Upper lobe of left lung (tissue), 6 donors: Measurements from ENCODE around the gene PAGR1. TPM values are rescaled to one million over a fixed set of nuclear protein-coding genes. Genes with fewer than 3 reads are reported as not detected.

Source experiments
- ATAC-seq, 2 donors: fragments of 200-7000 bp; cut with Tn5 transposase; one replicate each; pipeline ENCODE4 v1.9.1; 2022; ENCODE audit warnings: mild to moderate bottlenecking in 2 of 2, moderate library complexity in 2 of 2; ENCODE audit not compliant: low FRiP score in 2 of 2
- DNase-seq, 2 donors: peaks; one replicate each; pipeline ENCODE4 v3.0.0-alpha.2; 2019 to 2020
- H3K27ac ChIP-seq, 4 donors: fragments of 200-600 bp; sonication (generic); one replicate each; pipeline ENCODE4 v1.5.1; 2016 to 2019
- H3K27me3 ChIP-seq, 4 donors: fragments of 200-600 bp; sonication (generic); one replicate each; pipeline ENCODE4 v1.5.1; 2017 to 2019
- H3K36me3 ChIP-seq, 4 donors: fragments of 200-600 bp; sonication (generic); one replicate each; pipeline ENCODE4 v1.5.1; 2016 to 2019
- H3K4me1 ChIP-seq, 4 donors: fragments of 200-600 bp; sonication (generic); one replicate each; pipeline ENCODE4 v1.5.1; 2018 to 2019
- H3K4me3 ChIP-seq, 4 donors: fragments of 200-600 bp; sonication (generic); one replicate each; pipeline ENCODE4 v1.5.1; 2017 to 2019; ENCODE audit warnings: mild to moderate bottlenecking in 2 of 4, moderate library complexity in 1 of 4
- H3K9me3 ChIP-seq, 4 donors: fragments of 200-600 bp; sonication (generic); one replicate each; pipeline ENCODE4 v1.5.1; 2018 to 2019
- EP300 ChIP-seq, 4 donors: sonication (generic); formaldehyde crosslinking; IDR thresholded peaks; one replicate each; pipeline ENCODE4 v1.5.1; 2017; ENCODE audit warnings: antibody characterized with exemption in 4 of 4, control low read depth in 2 of 4
- POLR2A ChIP-seq, 4 donors: fragments of 450-650 bp; IDR thresholded peaks; one replicate each; pipeline ENCODE4 v1.5.1; 2016 to 2017; ENCODE audit warnings: antibody characterized with exemption in 4 of 4, mild to moderate bottlenecking in 2 of 4
- POLR2AphosphoS5 ChIP-seq, 2 donors: sonication (generic); formaldehyde crosslinking; IDR thresholded peaks; one replicate each; pipeline ENCODE4 v1.5.1; 2017; ENCODE audit warnings: antibody characterized with exemption in 2 of 2
- WGBS, 2 donors: methylation state at CpG; one replicate each; pipeline ENCODE4 v1.1.5; 2017 to 2018; 5-methylcytosine and 5-hydroxymethylcytosine counted together
- total RNA-seq, 6 donors: library from RNA; depleted of rRNA in 4 of 6; stranded (reverse); fragments of >200 nt in 4 of 6; gene quantifications; one replicate each; pipeline versions ENCODE4 v1.1.0 to v1.2.1, GENCODE V29; 2016 to 2021
- TF ChIP-seq, protein P1 (sequence below), 6 experiments: fragments of 450-650 bp in 4 of 6; fragments of 200-600 bp in 2 of 6; sonication (generic) in 2 of 6; IDR thresholded peaks; one replicate each; pipeline ENCODE4 v1.5.1; 2016 to 2019; ENCODE audit warnings: antibody characterized with exemption in 6 of 6
- donor health status: DM: no; HTN: no; CAD: no; lungs with moderate emphysema.
- donor health status: DM: no; HTN: yes; CAD: no; lungs with severe emphysema.

Gene PAGR1
- total RNA-seq, 6 donors from 2014 or later, result 22.6 to 49.5 (median 34.6) TPM

DNA sequence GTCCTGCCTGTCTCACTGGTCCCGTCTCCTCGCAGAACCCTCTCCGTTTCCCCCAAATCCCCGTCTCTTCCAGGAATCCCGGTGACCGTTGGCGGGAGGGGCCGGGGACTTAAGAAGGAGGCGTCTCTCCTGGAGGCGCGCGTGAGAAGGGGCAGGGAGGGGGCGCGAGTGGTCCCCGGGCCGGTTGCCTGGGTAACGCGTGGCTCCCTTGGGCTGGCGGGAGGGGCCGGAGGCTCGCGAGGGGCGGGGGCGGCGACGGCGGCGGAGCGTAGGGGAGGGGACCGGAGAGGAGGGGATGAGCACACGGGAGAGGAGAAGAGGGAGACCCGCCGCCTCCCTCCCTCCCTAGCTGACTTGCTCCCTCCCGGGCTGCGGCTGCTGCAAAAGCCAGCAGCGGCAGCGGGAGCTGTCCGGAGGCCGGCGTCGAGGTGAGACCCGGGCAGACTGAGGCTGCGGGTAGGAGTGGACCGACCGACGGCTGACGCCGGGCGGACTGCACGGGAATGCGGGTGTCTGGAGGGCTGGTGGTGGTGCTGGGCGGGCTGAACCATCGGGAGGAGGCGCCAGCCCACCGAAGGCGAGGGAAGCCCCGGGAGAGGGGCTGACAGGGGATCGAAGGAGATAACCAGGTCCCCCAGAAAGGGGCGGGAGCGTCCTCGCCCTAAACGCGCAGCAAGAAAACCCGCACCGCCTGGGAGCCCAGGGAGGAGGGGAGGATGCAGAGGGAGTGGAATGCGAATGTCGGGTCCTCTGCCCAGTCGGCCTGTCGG lies 3.9 kb upstream of the PAGR1 start, which contains the start of gene PRRT2:
Gene PRRT2, plus strand, starts transcription at position 298 of the 770 bp plus-strand sequence. CDS start 862 bp downstream, outside the sequence.
- peaks cover 2 to 21% (median 17%) of the 10 kb centered on the region in 4 donors for H3K36me3 ChIP-seq
- WGBS, 2 donors, result 7 to 14% methylated on average over 12 to 26 of the region's 69 CpGs
- peak; percentile 42 to 91 for DNase-seq
- H3K27me3 ChIP-seq, result peaks cover 0 to 5% (median 0%) of the 10 kb centered on the region in 4 donors
- H3K9me3 ChIP-seq, result no peaks in the 10 kb centered on the region
- peaks cover 55 to 82% (median 69%) of the 10 kb centered on the region in 4 donors for H3K4me1 ChIP-seq
- H3K27ac ChIP-seq, result peak within 1 kb of the TSS; percentile 79 to 94 (median 88)
- no peak for TF ChIP-seq EP300 (IDR thresholded peaks at IDR 0.05)
- TF ChIP-seq POLR2AphosphoS5 (IDR thresholded peaks at IDR 0.05), result no peak
- TF ChIP-seq POLR2A (IDR thresholded peaks at IDR 0.05), result no peak
- TF ChIP-seq, protein P1, sequence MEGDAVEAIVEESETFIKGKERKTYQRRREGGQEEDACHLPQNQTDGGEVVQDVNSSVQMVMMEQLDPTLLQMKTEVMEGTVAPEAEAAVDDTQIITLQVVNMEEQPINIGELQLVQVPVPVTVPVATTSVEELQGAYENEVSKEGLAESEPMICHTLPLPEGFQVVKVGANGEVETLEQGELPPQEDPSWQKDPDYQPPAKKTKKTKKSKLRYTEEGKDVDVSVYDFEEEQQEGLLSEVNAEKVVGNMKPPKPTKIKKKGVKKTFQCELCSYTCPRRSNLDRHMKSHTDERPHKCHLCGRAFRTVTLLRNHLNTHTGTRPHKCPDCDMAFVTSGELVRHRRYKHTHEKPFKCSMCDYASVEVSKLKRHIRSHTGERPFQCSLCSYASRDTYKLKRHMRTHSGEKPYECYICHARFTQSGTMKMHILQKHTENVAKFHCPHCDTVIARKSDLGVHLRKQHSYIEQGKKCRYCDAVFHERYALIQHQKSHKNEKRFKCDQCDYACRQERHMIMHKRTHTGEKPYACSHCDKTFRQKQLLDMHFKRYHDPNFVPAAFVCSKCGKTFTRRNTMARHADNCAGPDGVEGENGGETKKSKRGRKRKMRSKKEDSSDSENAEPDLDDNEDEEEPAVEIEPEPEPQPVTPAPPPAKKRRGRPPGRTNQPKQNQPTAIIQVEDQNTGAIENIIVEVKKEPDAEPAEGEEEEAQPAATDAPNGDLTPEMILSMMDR (IDR thresholded peaks at IDR 0.05), result no peak
- ATAC-seq, result no peak
- H3K4me3 ChIP-seq, result peak within 1 kb of the TSS; percentile 31 to 61 (median 54)

DNA sequence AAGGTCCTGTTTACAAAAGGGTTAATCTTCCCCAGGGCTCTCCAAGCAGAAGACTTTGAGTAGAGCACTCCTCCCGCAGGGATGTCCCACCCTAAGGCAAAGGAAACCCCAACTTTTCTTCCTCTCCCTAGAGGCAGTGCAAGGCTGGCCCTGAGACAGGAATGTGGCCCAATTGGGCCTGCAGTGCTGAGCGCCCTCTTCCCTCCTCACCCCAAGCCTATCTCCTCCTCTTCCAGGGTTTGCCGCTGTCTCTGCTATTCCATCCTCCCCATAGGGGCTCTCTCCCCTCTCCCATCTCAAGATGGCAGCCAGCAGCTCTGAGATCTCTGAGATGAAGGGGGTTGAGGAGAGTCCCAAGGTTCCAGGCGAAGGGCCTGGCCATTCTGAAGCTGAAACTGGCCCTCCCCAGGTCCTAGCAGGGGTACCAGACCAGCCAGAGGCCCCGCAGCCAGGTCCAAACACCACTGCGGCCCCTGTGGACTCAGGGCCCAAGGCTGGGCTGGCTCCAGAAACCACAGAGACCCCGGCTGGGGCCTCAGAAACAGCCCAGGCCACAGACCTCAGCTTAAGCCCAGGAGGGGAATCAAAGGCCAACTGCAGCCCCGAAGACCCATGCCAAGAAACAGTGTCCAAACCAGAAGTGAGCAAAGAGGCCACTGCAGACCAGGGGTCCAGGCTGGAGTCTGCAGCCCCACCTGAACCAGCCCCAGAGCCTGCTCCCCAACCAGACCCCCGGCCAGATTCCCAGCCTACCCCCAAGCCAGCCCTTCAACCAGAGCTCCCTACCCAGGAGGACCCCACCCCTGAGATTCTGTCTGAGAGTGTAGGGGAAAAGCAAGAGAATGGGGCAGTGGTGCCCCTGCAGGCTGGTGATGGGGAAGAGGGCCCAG lies 3.0 kb upstream of the PAGR1 start:
- Histone ChIP-seq H3K27ac (peak overlapping the region in 3 of 4 donors; percentile 83 to 94 (median 94)), H3K36me3 (peaks cover 2 to 21% (median 17%) of the 10 kb centered on the region in 4 donors), H3K27me3 (peaks cover 0 to 5% (median 0%) of the 10 kb centered on the region in 4 donors), H3K4me3 (peak overlapping the region in 3 of 4 donors; percentile 51 to 61 (median 57)), H3K4me1 (peaks cover 62 to 82% (median 69%) of the 10 kb centered on the region in 4 donors), H3K9me3 (no peaks in the 10 kb centered on the region)
- WGBS, 2 donors, result 76 to 88% methylated on average over 5 to 9 of the region's 9 CpGs
- ATAC-seq, result no peak
- TF ChIP-seq EP300 (IDR thresholded peaks at IDR 0.05), result no peak
- TF ChIP-seq, protein P1 (IDR thresholded peaks at IDR 0.05), result no peak
- TF ChIP-seq POLR2A (IDR thresholded peaks at IDR 0.05), result no peak
- TF ChIP-seq POLR2AphosphoS5 (IDR thresholded peaks at IDR 0.05), result no peak
- DNase-seq, result peak in 1 of 2 donors; percentile 26

DNA sequence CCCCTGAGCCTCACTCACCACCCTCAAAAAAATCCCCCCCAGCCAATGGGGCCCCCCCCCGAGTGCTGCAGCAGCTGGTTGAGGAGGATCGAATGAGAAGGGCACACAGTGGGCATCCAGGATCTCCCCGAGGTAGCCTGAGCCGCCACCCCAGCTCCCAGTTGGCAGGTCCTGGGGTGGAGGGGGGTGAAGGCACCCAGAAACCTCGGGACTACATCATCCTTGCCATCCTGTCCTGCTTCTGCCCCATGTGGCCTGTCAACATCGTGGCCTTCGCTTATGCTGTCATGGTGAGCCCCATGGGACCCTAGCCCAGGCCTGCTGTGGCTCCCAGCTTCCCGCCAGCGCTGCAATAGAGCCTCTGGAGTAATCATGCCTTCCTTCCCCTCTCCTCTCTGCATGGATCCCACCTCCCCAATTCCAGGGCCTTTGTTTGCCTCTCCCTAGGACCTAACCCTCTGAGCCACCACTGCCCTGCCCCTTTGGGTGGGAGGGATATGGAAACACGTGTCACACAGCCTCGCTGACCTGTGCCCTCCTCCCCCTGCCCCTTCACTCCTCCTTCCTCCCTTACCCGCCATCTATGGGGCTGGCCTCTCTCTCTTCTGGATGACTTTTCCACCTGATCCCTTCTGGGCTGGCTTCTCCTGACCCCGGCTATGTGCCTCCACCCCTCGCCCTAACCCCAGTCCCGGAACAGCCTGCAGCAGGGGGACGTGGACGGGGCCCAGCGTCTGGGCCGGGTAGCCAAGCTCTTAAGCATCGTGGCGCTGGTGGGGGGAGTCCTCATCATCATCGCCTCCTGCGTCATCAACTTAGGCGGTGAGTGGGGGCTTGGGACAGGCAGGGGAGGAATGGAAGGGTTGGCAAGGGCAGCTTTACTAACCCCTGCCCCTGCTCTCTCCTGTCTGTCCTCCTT lies 2.0 kb upstream of the PAGR1 start:
- Histone ChIP-seq H3K4me1 (peaks cover 58 to 80% (median 64%) of the 10 kb centered on the region in 4 donors), H3K9me3 (no peaks in the 10 kb centered on the region), H3K36me3 (peaks cover 2 to 22% (median 12%) of the 10 kb centered on the region in 4 donors), H3K27ac (no peak overlapping the region), H3K27me3 (peaks cover 0 to 5% (median 0%) of the 10 kb centered on the region in 4 donors), H3K4me3 (no peak overlapping the region)
- no peak for TF ChIP-seq POLR2AphosphoS5 (IDR thresholded peaks at IDR 0.05)
- no peak for TF ChIP-seq EP300 (IDR thresholded peaks at IDR 0.05)
- TF ChIP-seq, protein P1 (IDR thresholded peaks at IDR 0.05), result no peak
- no peak for TF ChIP-seq POLR2A (IDR thresholded peaks at IDR 0.05)
- 79 to 82% methylated on average over 17 to 23 of the region's 24 CpGs for WGBS, 2 donors
- ATAC-seq (no peak), DNase-seq (peak in 1 of 2 donors; percentile 58)

DNA sequence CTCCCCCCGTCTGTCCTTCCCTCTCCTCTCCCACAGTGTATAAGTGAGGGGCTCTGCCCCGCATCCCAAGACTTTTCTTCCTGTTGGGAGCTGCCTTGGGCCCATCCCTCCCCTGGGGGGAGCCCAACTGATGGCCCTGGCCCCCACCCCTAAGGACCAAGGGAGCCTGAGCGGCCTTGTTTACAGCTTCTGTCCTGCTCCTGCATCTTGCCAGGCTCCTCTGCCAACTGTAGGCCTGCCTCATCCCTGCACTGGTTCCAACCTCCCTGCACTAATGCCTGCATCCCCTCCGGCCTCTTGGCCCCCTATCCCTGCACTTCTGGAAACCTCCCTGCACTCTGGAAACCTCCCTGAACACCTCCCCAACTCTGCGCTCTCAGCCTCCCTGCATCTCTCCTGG lies 1.4 kb upstream of the PAGR1 start:
- Histone ChIP-seq H3K4me1 (peaks cover 56 to 80% (median 64%) of the 10 kb centered on the region in 4 donors), H3K27ac (peak overlapping the region in 3 of 4 donors; percentile 68 to 94 (median 80)), H3K27me3 (peaks cover 0 to 5% (median 0%) of the 10 kb centered on the region in 4 donors), H3K9me3 (no peaks in the 10 kb centered on the region), H3K36me3 (peaks cover 0 to 22% (median 9%) of the 10 kb centered on the region in 4 donors), H3K4me3 (no peak overlapping the region)
- 76 to 85% methylated on average over 5 of the region's 5 CpGs for WGBS, 2 donors
- ATAC-seq (no peak), DNase-seq (no peak)
- TF ChIP-seq EP300 (IDR thresholded peaks at IDR 0.05), result no peak
- TF ChIP-seq, protein P1 (IDR thresholded peaks at IDR 0.05), result no peak
